Prostate gland (tissue), 2 donors: ENCODE measurements around the gene GNL2. TPM values are rescaled to one million over a fixed set of nuclear protein-coding genes. Genes with fewer than 3 reads are reported as not detected.

ENCODE experiments used
- DNase-seq: peaks from one replicate; pipeline ENCODE4 v3.0.0-alpha.2; 2019; ENCODE audit warnings: low spot score
- H3K27ac ChIP-seq, 2 donors: fragments of 200-600 bp; sonication (generic); 2 replicates each; pipeline ENCODE4 v1.5.1; 2017 to 2019
- H3K27me3 ChIP-seq: fragments of 200-600 bp; sonication (generic); replicated peaks from 2 replicates; pipeline ENCODE4 v1.5.1; 2019; ENCODE audit not compliant: insufficient read depth
- H3K36me3 ChIP-seq, 2 donors: fragments of 200-600 bp; sonication (generic); 1 replicate in 1 of 2; 2 replicates in 1 of 2; pipeline versions ENCODE4 v1.5.1 to v1.8.1; 2017 to 2019
- H3K4me1 ChIP-seq: fragments of 200-600 bp; sonication (generic); replicated peaks from 2 replicates; pipeline ENCODE4 v1.5.1; 2019
- H3K4me3 ChIP-seq, 2 donors: fragments of 200-600 bp; sonication (generic); 2 replicates each; pipeline ENCODE4 v1.5.1; 2017 to 2019
- H3K9me3 ChIP-seq: fragments of 200-600 bp; sonication (generic); 2 replicates; pipeline ENCODE4 v1.5.1; 2017
- POLR2A ChIP-seq: fragments of 450-650 bp; IDR thresholded peaks from one replicate; pipeline ENCODE4 v1.6.1; 2016; ENCODE audit warnings: antibody characterized with exemption, mild to moderate bottlenecking
- POLR2AphosphoS5 ChIP-seq: sonication (generic); formaldehyde crosslinking; IDR thresholded peaks from one replicate; pipeline ENCODE4 v1.6.1; 2017; ENCODE audit warnings: antibody characterized with exemption
- WGBS: methylation state at CpG from one replicate; pipeline ENCODE4 v1.1.5; 2018; 5-methylcytosine and 5-hydroxymethylcytosine counted together
- intact Hi-C: fragments of 100-400 bp; cut with DNase I; formaldehyde crosslinking; loops from one replicate; pipeline ENCODE4 v1.14.2; 2022
- total RNA-seq, 2 donors: library from RNA; depleted of rRNA; stranded (reverse); fragments of >200 nt; gene quantifications; one replicate each; pipeline ENCODE4 v1.1.0, GENCODE V29; 2016
- TF ChIP-seq, protein P1 (sequence below), 4 experiments: fragments of 200-600 bp in 2 of 4; fragments of 450-650 bp in 2 of 4; sonication (generic) in 2 of 4; IDR thresholded peaks; 1 replicate in 3 of 4; 2 replicates in 1 of 4; pipeline ENCODE4 v1.5.1; 2016 to 2019; ENCODE audit warnings: antibody characterized with exemption in 4 of 4, mild to moderate bottlenecking in 2 of 4, moderate library complexity in 2 of 4

The GNL2 gene
- total RNA-seq, 2 donors from 2014 or later, result 23.2 to 52.0 TPM

GRCh38 chr1:37630426-37631028 lies 34.8 kb upstream of the GNL2 start:
- intact Hi-C loops, result no loop called here
- WGBS, result 45% methylated on average over 15 of the region's 15 CpGs
- Histone ChIP-seq H3K4me1 (no peaks in the 10 kb centered on the region), H3K27ac (no peak overlapping the region), H3K36me3 (no peaks in the 10 kb centered on the region), H3K9me3 (no peaks in the 10 kb centered on the region), H3K27me3 (peaks cover 30% of the 10 kb centered on the region), H3K4me3 (no peak overlapping the region)
- TF ChIP-seq, protein P1, sequence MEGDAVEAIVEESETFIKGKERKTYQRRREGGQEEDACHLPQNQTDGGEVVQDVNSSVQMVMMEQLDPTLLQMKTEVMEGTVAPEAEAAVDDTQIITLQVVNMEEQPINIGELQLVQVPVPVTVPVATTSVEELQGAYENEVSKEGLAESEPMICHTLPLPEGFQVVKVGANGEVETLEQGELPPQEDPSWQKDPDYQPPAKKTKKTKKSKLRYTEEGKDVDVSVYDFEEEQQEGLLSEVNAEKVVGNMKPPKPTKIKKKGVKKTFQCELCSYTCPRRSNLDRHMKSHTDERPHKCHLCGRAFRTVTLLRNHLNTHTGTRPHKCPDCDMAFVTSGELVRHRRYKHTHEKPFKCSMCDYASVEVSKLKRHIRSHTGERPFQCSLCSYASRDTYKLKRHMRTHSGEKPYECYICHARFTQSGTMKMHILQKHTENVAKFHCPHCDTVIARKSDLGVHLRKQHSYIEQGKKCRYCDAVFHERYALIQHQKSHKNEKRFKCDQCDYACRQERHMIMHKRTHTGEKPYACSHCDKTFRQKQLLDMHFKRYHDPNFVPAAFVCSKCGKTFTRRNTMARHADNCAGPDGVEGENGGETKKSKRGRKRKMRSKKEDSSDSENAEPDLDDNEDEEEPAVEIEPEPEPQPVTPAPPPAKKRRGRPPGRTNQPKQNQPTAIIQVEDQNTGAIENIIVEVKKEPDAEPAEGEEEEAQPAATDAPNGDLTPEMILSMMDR (IDR thresholded peaks at IDR 0.05), result no peak
- TF ChIP-seq POLR2A (no peak), POLR2AphosphoS5 (no peak)
- no peak for DNase-seq

DNA sequence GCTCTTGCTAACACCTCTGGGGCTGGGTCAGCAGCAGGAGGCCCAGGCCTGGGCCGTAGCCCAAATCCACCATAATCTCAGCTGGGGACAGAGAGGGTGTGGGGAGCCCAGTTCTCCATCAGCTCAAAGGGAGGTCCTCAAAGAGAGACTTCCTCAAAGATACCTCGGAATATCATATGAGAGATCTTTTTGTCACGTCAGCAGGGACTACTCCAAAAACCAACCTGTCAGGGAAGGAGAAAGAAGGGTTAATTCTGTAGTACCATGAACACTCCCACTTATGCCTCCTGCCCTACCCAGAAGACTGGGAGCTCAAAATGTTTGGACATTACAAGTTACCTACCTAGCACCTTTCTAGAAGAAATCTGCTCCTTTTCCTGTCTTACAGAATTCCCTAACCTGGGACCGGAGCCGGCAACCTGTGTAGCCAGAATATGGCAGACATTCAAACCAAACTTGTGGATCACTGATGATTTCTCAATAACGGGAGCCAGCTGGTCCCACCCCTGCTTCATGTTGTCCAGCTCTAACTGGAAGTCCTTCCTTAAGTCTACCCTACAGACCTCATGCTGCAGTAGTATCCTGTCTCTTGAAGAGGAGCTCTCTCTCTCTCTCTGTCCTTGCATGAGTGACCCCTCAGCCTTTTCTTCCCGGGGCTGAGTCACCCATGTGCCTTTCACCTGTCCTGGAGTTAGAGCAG lies 34.1 kb upstream of the GNL2 start:
- 57% methylated on average over 7 of the region's 7 CpGs for WGBS
- Histone ChIP-seq H3K27me3 (peaks cover 25% of the 10 kb centered on the region), H3K27ac (no peak overlapping the region), H3K4me3 (no peak overlapping the region), H3K36me3 (no peaks in the 10 kb centered on the region), H3K9me3 (no peaks in the 10 kb centered on the region), H3K4me1 (no peaks in the 10 kb centered on the region)
- intact Hi-C loops, result no loop called here
- DNase-seq, result no peak
- TF ChIP-seq POLR2AphosphoS5 (no peak), POLR2A (no peak)
- TF ChIP-seq, protein P1 (IDR thresholded peaks at IDR 0.05), result no peak

GRCh38 chr1:37629008-37629407 lies 33.3 kb upstream of the GNL2 start:
- TF ChIP-seq POLR2A, result no peak
- TF ChIP-seq POLR2AphosphoS5, result no peak
- TF ChIP-seq, protein P1 (IDR thresholded peaks at IDR 0.05), result no peak
- H3K4me1 ChIP-seq, result no peaks in the 10 kb centered on the region
- no peaks in the 10 kb centered on the region for H3K36me3 ChIP-seq
- H3K27me3 ChIP-seq, result peaks cover 19% of the 10 kb centered on the region
- no peak overlapping the region for H3K4me3 ChIP-seq
- intact Hi-C loops, result no loop called here
- H3K9me3 ChIP-seq, result no peaks in the 10 kb centered on the region
- H3K27ac ChIP-seq, result no peak overlapping the region
- DNase-seq, result no peak

DNA sequence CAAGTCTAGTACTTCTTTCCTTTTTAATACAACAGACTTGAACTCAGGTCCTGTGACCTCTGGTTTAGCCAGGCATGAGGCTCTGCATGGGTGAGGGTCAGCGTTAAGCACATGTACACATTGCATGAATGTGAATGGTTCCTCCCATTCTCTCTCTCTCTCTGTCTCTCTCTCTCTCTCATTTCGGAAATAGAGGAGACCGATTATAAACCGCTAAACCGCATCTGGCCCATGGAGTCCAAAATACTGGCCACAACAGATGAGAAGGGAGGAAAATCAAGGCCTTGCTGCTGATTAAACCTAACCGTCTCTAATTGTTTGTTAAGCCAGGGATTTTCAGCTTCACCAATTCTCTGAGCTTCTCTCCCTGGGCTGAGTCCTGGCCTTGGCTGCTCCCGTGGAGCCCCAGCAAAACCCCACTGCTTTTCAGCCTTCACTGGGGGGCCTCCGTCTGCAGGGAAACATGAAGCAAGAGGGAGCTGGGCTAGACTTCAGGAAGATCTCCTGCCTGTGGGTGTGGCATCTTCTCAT lies 32.4 kb upstream of the GNL2 start:
- no peaks in the 10 kb centered on the region for H3K36me3 ChIP-seq
- no peak for DNase-seq
- no peaks in the 10 kb centered on the region for H3K9me3 ChIP-seq
- H3K27ac ChIP-seq, result no peak overlapping the region
- WGBS, result 82% methylated on average over 8 of the region's 8 CpGs
- intact Hi-C loops, result no loop called here
- peaks cover 10% of the 10 kb centered on the region for H3K27me3 ChIP-seq
- no peak overlapping the region for H3K4me3 ChIP-seq
- no peaks in the 10 kb centered on the region for H3K4me1 ChIP-seq
- no peak for TF ChIP-seq POLR2A
- TF ChIP-seq, protein P1 (IDR thresholded peaks at IDR 0.05), result no peak
- TF ChIP-seq POLR2AphosphoS5, result no peak

- no peak overlapping the region for H3K27ac ChIP-seq
- H3K36me3 ChIP-seq, result no peaks in the 10 kb centered on the region
- H3K9me3 ChIP-seq, result no peaks in the 10 kb centered on the region
- H3K27me3 ChIP-seq, result peaks cover 5% of the 10 kb centered on the region
- H3K4me3 ChIP-seq, result no peak overlapping the region
- TF ChIP-seq POLR2A, result no peak
- TF ChIP-seq, protein P1 (IDR thresholded peaks at IDR 0.05), result no peak
- no peak for TF ChIP-seq POLR2AphosphoS5
- 41% methylated on average over 6 of the region's 6 CpGs for WGBS
- H3K4me1 ChIP-seq, result no peaks in the 10 kb centered on the region
- DNase-seq, result no peak
- intact Hi-C loops, result no loop called here
Measured at GRCh38 chr1:37622131-37622530, 26.4 kb upstream of the GNL2 start.
